Suprapubic skin (tissue), 4 donors: ENCODE data around the gene CYB5B. TPM values are rescaled to one million over a fixed set of nuclear protein-coding genes. Genes with fewer than 3 reads are reported as not detected.

Source experiments
- DNase-seq, 2 donors: peaks; one replicate each; pipeline ENCODE4 v3.0.0-alpha.2; 2019; ENCODE audit warnings: low spot score in 2 of 2
- H3K27ac ChIP-seq: fragments of 200-600 bp; sonication (generic); one replicate; pipeline ENCODE4 v1.5.1; 2019
- H3K27me3 ChIP-seq: fragments of 200-600 bp; sonication (generic); one replicate; pipeline ENCODE4 v1.5.1; 2019
- H3K36me3 ChIP-seq: fragments of 200-600 bp; sonication (generic); one replicate; pipeline ENCODE4 v1.5.1; 2019
- H3K4me1 ChIP-seq: fragments of 200-600 bp; sonication (generic); one replicate; pipeline ENCODE4 v1.5.1; 2019
- H3K4me3 ChIP-seq: fragments of 200-600 bp; sonication (generic); one replicate; pipeline ENCODE4 v1.5.1; 2019; ENCODE audit warnings: mild to moderate bottlenecking
- H3K9me3 ChIP-seq: fragments of 200-600 bp; sonication (generic); one replicate; pipeline ENCODE4 v1.5.1; 2019
- EP300 ChIP-seq: sonication (generic); formaldehyde crosslinking; IDR thresholded peaks from one replicate; pipeline ENCODE4 v1.6.1; 2017; ENCODE audit warnings: antibody characterized with exemption
- POLR2A ChIP-seq, 2 donors: fragments of 450-650 bp; IDR thresholded peaks; one replicate each; pipeline ENCODE4 v1.6.1; 2017; ENCODE audit warnings: antibody characterized with exemption in 2 of 2, mild to moderate bottlenecking in 2 of 2, moderate library complexity in 2 of 2
- POLR2AphosphoS5 ChIP-seq, 3 donors: sonication (generic); formaldehyde crosslinking; IDR thresholded peaks; one replicate each; pipeline ENCODE4 v1.6.1; 2017; ENCODE audit warnings: antibody characterized with exemption in 3 of 3
- WGBS: methylation state at CpG from one replicate; pipeline ENCODE4 v1.1.5; 2018; 5-methylcytosine and 5-hydroxymethylcytosine counted together
- total RNA-seq, 4 donors: library from RNA; depleted of rRNA; stranded (reverse); fragments of >200 nt; gene quantifications; one replicate each; pipeline ENCODE4 v1.1.0, GENCODE V29; 2016
- TF ChIP-seq, protein P1 (sequence below), 2 donors: fragments of 200-600 bp in 1 of 2; fragments of 450-650 bp in 1 of 2; sonication (generic) in 1 of 2; IDR thresholded peaks; one replicate each; pipeline ENCODE4 v1.5.1; 2016 to 2019; ENCODE audit warnings: antibody characterized with exemption in 2 of 2, mild to moderate bottlenecking in 1 of 2, moderate library complexity in 1 of 2

The CYB5B gene
- total RNA-seq, 4 donors from 2014 or later = 33.2 to 69.1 (median 50.1) TPM

GRCh38 chr16:69477546-69477945, 53.1 kb downstream of the CYB5B start:
- DNase-seq = no peak
- peaks cover 34% of the 10 kb centered on the region for H3K4me1 ChIP-seq
- no peaks in the 10 kb centered on the region for H3K9me3 ChIP-seq
- no peak for TF ChIP-seq POLR2AphosphoS5 (IDR thresholded peaks at IDR 0.05)
- no peaks in the 10 kb centered on the region for H3K36me3 ChIP-seq
- H3K27ac ChIP-seq = no peak overlapping the region
- 52% methylated on average over 6 of the region's 6 CpGs for WGBS
- no peaks in the 10 kb centered on the region for H3K27me3 ChIP-seq
- H3K4me3 ChIP-seq = no peak overlapping the region

GRCh38 chr16:69478685-69479084, 54.3 kb downstream of the CYB5B start:
- no peak overlapping the region for H3K27ac ChIP-seq
- WGBS = 94% methylated on average over 6 of the region's 6 CpGs
- TF ChIP-seq, protein P1, sequence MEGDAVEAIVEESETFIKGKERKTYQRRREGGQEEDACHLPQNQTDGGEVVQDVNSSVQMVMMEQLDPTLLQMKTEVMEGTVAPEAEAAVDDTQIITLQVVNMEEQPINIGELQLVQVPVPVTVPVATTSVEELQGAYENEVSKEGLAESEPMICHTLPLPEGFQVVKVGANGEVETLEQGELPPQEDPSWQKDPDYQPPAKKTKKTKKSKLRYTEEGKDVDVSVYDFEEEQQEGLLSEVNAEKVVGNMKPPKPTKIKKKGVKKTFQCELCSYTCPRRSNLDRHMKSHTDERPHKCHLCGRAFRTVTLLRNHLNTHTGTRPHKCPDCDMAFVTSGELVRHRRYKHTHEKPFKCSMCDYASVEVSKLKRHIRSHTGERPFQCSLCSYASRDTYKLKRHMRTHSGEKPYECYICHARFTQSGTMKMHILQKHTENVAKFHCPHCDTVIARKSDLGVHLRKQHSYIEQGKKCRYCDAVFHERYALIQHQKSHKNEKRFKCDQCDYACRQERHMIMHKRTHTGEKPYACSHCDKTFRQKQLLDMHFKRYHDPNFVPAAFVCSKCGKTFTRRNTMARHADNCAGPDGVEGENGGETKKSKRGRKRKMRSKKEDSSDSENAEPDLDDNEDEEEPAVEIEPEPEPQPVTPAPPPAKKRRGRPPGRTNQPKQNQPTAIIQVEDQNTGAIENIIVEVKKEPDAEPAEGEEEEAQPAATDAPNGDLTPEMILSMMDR (IDR thresholded peaks at IDR 0.05) = no peak
- TF ChIP-seq POLR2A (IDR thresholded peaks at IDR 0.05) (no peak), POLR2AphosphoS5 (IDR thresholded peaks at IDR 0.05) (no peak), EP300 (no peak)
- H3K36me3 ChIP-seq = no peaks in the 10 kb centered on the region
- H3K27me3 ChIP-seq = no peaks in the 10 kb centered on the region
- H3K9me3 ChIP-seq = no peaks in the 10 kb centered on the region
- H3K4me3 ChIP-seq = no peak overlapping the region
- H3K4me1 ChIP-seq = peaks cover 43% of the 10 kb centered on the region
- no peak for DNase-seq

DNA sequence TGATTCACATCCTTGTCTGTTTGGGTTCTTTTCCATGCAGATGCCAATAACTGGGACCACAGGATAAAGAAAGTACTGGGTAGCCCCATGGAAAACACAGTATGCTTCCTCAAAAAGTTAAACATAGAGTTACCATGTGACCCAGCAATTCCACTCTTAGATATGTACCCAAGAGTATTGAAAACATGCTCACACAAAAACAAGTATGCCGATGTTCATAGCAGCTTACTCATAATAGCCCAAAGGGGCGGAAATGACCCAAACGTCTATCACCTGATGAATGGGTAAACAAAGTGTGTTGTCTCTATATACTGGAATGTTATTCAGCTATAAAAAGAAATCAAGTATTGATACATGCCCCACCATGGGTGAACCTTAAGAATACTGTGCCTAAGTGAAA, 55.4 kb downstream of the CYB5B start:
- DNase-seq = no peak
- Histone ChIP-seq H3K36me3 (no peaks in the 10 kb centered on the region), H3K4me1 (peaks cover 49% of the 10 kb centered on the region), H3K27me3 (no peaks in the 10 kb centered on the region), H3K9me3 (no peaks in the 10 kb centered on the region), H3K4me3 (no peak overlapping the region), H3K27ac (no peak overlapping the region)
- WGBS = 64% methylated on average over 3 of the region's 3 CpGs
- TF ChIP-seq POLR2AphosphoS5 (IDR thresholded peaks at IDR 0.05) = no peak
- TF ChIP-seq EP300 = no peak
- TF ChIP-seq POLR2A (IDR thresholded peaks at IDR 0.05) = no peak
- TF ChIP-seq, protein P1 (IDR thresholded peaks at IDR 0.05) = no peak

GRCh38 chr16:69481901-69482341, 57.5 kb downstream of the CYB5B start:
- TF ChIP-seq POLR2AphosphoS5 (IDR thresholded peaks at IDR 0.05) (peak in 2 of 3 donors; percentile 10 to 53), POLR2A (IDR thresholded peaks at IDR 0.05) (no peak)
- no peaks in the 10 kb centered on the region for H3K9me3 ChIP-seq
- H3K36me3 ChIP-seq = no peaks in the 10 kb centered on the region
- peaks cover 55% of the 10 kb centered on the region for H3K4me1 ChIP-seq
- H3K27ac ChIP-seq = peak overlapping the region; percentile 88
- H3K4me3 ChIP-seq = peak overlapping the region; percentile 18
- peak; percentile 91 to 93 for DNase-seq
- H3K27me3 ChIP-seq = no peaks in the 10 kb centered on the region
- 17% methylated on average over 3 of the region's 12 CpGs for WGBS

- TF ChIP-seq, protein P1 (IDR thresholded peaks at IDR 0.05) = no peak
- peak in 2 of 3 donors; percentile 36 to 80 for TF ChIP-seq POLR2AphosphoS5 (IDR thresholded peaks at IDR 0.05)
- TF ChIP-seq POLR2A (IDR thresholded peaks at IDR 0.05) = no peak
- TF ChIP-seq EP300 = no peak
- Histone ChIP-seq H3K4me3 (peak overlapping the region; percentile 18), H3K4me1 (peaks cover 53% of the 10 kb centered on the region), H3K9me3 (no peaks in the 10 kb centered on the region), H3K27ac (peak overlapping the region; percentile 88), H3K27me3 (no peaks in the 10 kb centered on the region), H3K36me3 (no peaks in the 10 kb centered on the region)
- DNase-seq = peak; percentile 83 to 89
- 23% methylated on average over 9 of the region's 10 CpGs for WGBS
Observed at GRCh38 chr16:69482410-69482991, 58.1 kb downstream of the CYB5B start.

- peaks cover 48% of the 10 kb centered on the region for H3K4me1 ChIP-seq
- no peak overlapping the region for H3K27ac ChIP-seq
- no peaks in the 10 kb centered on the region for H3K9me3 ChIP-seq
- TF ChIP-seq POLR2A (IDR thresholded peaks at IDR 0.05) (no peak), POLR2AphosphoS5 (IDR thresholded peaks at IDR 0.05) (no peak), EP300 (no peak)
- TF ChIP-seq, protein P1 (IDR thresholded peaks at IDR 0.05) = no peak
- no peak for DNase-seq
- no peaks in the 10 kb centered on the region for H3K27me3 ChIP-seq
- 49% methylated on average over 5 of the region's 5 CpGs for WGBS
- H3K36me3 ChIP-seq = no peaks in the 10 kb centered on the region
- no peak overlapping the region for H3K4me3 ChIP-seq
Observed at GRCh38 chr16:69483611-69484010, 59.2 kb downstream of the CYB5B start.
